NT2/D1 (cell line): ENCODE measurements around the gene KBTBD13.
A peak's percentile ranks its signal among the peaks of the same experiment; 100 is the strongest.
"Not testable (repeated sequence)": the region's sequence is repeated elsewhere in the genome, so short reads cannot be mapped to it uniquely, and the experiment has no call there.

Experiments used
- DNase-seq: peaks from one replicate; pipeline ENCODE4 v3.0.0-alpha.2; 2011; ENCODE audit warnings: low read depth, low spot score
- H3K27me3 ChIP-seq: 2 replicates; pipeline ENCODE4 v1.6.0; 2011; ENCODE audit warnings: mild to moderate bottlenecking; ENCODE audit not compliant: insufficient read length, insufficient read depth
- H3K36me3 ChIP-seq: 2 replicates; pipeline ENCODE4 v1.6.1; 2011; ENCODE audit warnings: mild to moderate bottlenecking, low read length, mixed read lengths; ENCODE audit not compliant: insufficient read depth, insufficient read length
- H3K4me1 ChIP-seq: 2 replicates; pipeline ENCODE4 v1.5.1; 2011; ENCODE audit not compliant: insufficient read depth, insufficient read length
- H3K4me3 ChIP-seq: 2 replicates; pipeline ENCODE4 v1.5.1; 2011; ENCODE audit warnings: low read depth; ENCODE audit not compliant: insufficient read length
- H3K9ac ChIP-seq: 2 replicates; pipeline ENCODE4 v1.6.0; 2011; ENCODE audit warnings: low read depth; ENCODE audit not compliant: insufficient read length
- H3K9me3 ChIP-seq: 2 replicates; pipeline ENCODE4 v1.5.1; 2011; ENCODE audit warnings: mild to moderate bottlenecking, low read length; ENCODE audit not compliant: insufficient read depth
- SUZ12 ChIP-seq: IDR thresholded peaks from 2 replicates; pipeline ENCODE4 v1.6.1; 2011; ENCODE audit not compliant: insufficient read length, insufficient read depth; ENCODE audit errors: extremely low read depth
- YY1 ChIP-seq: IDR thresholded peaks from 2 replicates; pipeline ENCODE4 v1.6.1; 2011; ENCODE audit not compliant: insufficient read length, insufficient read depth
- ZNF274 ChIP-seq: IDR thresholded peaks from 2 replicates; pipeline ENCODE4 v1.6.1; 2011; ENCODE audit warnings: mild to moderate bottlenecking, low read depth, low read length

The KBTBD13 gene

DNA sequence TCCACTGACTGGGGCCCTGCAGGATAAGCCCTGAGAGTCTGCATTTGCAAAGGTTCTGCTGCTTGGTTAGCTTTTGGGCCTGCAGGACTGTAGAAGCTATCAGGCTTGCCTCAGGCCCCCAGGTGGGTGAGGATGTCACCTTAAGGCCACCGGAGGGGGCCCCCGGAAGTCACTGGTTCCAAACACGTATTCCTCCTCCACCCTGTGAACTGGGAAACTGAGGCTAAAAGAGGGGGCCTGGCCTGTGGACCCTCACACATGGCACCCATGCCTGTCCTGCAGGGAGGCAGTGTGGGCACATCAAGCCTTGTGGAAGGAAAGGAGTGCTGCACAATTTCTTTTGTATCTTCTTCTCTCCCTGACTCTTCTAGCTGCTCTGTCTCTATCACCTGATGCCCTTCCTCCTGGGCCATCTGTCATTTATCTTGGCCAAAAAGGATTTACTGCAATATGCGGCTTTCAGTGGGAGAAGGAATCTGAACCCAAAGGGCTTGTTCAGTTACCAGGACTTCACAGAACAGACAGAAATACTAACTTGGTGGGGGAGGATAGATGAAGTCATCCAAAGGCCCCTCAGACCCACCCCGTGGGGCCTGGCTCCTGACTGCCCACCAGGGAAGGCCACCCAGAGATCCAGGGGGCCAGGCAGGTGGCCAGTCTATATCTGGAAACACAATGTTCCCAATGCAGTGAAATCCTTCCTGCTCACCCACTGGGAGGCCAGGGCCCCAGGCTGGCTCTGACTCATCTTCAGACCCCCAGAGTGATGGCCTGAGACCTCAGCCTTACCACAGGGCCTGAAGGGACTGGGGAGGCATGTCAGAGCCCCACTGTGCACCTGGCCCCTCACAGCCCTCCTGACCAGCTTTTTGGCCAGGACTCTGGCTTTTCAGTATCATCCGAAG lies 20.2 kb downstream of the KBTBD13 start:
- H3K4me3 ChIP-seq: no peak overlapping the region
- no peaks in the 10 kb centered on the region for H3K27me3 ChIP-seq
- TF ChIP-seq ZNF274 (no peak), SUZ12 (no peak), YY1 (no peak)
- no peaks in the 10 kb centered on the region for H3K9me3 ChIP-seq
- peaks cover 10% of the 10 kb centered on the region for H3K4me1 ChIP-seq
- H3K36me3 ChIP-seq: peaks cover 16% of the 10 kb centered on the region
- no peak for DNase-seq
- no peak overlapping the region for H3K9ac ChIP-seq

DNA sequence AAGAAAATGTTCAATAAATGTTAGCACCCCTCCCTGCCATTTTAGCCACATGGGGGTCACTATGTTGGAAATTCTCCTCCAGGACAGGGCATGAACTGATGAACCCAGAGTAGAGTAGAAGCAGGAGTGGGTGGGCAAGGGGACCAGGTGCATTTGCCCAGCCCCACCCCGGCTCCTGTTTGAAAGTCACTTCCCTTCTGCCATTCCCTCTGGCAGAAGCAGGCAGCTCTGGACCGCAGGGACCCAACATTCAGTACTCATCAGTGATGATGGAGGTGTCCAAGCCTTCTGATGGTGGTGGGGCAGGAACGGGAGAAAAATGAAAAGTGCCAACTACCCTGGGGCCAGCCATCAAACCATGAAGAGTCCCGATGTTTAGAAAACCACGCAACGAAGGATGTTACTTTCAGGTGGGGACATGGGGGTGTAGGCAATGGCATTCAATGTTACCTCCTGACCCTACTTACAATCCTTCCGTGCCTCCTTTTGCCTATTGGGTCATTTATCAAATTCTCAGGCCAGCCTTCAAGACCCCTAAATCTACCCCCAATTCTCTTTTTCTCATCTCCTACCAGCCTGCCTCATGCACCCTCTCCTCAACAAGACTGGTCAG lies 21.2 kb downstream of the KBTBD13 start:
- no peak overlapping the region for H3K9ac ChIP-seq
- no peak for TF ChIP-seq YY1
- peaks cover 16% of the 10 kb centered on the region for H3K36me3 ChIP-seq
- DNase-seq: no peak
- no peak overlapping the region for H3K4me3 ChIP-seq
- H3K4me1 ChIP-seq: peaks cover 10% of the 10 kb centered on the region
- peaks cover 7% of the 10 kb centered on the region for H3K27me3 ChIP-seq
- no peaks in the 10 kb centered on the region for H3K9me3 ChIP-seq

DNA sequence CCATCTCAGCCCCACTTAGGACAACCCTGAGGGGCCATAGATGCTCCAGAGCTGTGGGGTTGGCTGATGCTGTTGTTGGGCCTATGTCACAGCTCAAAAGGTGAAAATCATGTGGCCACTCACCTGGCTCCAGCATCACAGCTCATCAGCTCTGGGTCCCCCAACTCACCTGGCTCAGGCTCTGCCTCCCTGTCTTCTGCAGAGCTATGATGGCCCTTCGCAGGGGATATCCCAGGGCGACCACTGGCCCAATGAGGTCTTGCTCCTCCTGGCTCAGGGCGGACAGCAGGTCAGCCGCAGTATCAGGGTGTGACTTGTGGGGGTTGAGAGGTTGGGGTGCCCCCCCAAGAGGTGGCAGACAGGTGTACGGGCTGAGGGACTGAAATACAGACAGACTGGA lies 22.8 kb downstream of the KBTBD13 start:
- Histone ChIP-seq H3K4me3 (no peak overlapping the region), H3K9me3 (no peaks in the 10 kb centered on the region), H3K9ac (no peak overlapping the region), H3K27me3 (peaks cover 14% of the 10 kb centered on the region), H3K4me1 (peaks cover 10% of the 10 kb centered on the region), H3K36me3 (peaks cover 16% of the 10 kb centered on the region)
- TF ChIP-seq ZNF274: no peak
- no peak for DNase-seq

DNA sequence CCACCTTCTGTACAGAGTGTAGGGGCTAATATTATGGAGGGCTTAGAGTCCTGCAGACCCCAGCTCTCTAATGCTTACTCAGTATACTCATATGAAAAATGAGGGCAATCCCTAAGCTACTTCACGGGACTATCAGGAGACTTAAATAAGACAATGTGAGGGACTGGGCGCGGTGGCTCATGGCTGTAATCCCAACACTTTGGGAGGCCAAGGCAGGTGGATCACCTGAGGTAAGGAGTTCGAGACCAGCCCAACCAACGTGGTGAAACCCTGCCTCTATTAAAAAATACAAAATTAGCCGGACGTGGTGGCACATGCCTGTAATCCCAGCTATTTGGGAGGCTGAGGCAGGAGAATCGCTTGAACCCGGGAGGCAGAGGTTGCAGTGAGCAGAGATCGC lies 23.3 kb downstream of the KBTBD13 start:
- H3K9me3 ChIP-seq, H3K4me1 ChIP-seq, DNase-seq, H3K4me3 ChIP-seq, H3K9ac ChIP-seq: not testable (repeated sequence)
- Histone ChIP-seq H3K27me3 (peaks cover 14% of the 10 kb centered on the region), H3K36me3 (peaks cover 16% of the 10 kb centered on the region)

DNA sequence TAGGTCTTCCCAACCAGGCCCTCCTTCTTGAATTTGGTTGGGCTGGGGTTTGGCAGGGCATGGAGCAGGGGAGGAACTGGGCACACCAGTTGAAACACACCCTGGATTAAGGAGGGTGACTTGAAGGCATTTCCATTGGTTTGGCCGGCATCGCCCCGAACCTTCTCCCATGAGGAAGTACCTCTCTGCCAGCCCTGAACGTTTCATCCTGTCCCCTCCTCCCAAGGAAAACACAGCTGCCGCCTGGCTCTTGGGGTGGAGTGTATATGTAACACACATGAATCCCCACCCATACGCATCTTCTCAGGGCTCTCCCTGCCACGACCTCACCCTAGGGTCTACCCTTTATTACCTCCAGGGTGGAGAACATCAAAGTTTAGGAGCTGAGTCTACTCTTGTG lies 23.9 kb downstream of the KBTBD13 start:
- Histone ChIP-seq H3K36me3 (peaks cover 16% of the 10 kb centered on the region), H3K4me1 (peaks cover 7% of the 10 kb centered on the region), H3K9me3 (no peaks in the 10 kb centered on the region), H3K9ac (no peak overlapping the region), H3K4me3 (no peak overlapping the region), H3K27me3 (peaks cover 14% of the 10 kb centered on the region)
- no peak for DNase-seq
- TF ChIP-seq YY1: no peak
- no peak for TF ChIP-seq ZNF274
- TF ChIP-seq SUZ12: no peak

DNA sequence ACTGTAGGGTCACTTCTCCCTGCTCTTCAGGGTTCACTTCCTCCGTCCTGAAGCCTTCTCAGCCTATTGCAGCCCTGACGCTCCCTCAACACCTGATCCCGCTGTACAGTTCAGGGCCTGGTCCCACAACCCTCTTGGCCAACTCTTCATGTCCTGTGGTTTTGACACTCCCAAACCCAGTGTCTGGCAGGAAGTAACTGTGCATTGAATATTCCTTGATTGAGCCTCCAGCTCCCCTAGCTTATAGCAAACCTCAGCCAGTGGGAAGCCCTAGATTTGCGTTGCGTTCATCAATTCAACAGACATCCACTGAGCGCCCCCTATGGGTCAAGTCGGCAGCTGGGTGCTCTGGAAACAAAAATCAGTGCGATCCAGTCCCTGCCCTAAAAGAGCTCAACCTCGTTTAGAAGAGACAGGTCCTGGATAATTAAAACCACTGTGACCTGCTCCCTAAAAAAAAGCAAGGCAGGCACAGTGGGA lies 24.9 kb downstream of the KBTBD13 start:
- DNase-seq: peak; percentile 82

DNA sequence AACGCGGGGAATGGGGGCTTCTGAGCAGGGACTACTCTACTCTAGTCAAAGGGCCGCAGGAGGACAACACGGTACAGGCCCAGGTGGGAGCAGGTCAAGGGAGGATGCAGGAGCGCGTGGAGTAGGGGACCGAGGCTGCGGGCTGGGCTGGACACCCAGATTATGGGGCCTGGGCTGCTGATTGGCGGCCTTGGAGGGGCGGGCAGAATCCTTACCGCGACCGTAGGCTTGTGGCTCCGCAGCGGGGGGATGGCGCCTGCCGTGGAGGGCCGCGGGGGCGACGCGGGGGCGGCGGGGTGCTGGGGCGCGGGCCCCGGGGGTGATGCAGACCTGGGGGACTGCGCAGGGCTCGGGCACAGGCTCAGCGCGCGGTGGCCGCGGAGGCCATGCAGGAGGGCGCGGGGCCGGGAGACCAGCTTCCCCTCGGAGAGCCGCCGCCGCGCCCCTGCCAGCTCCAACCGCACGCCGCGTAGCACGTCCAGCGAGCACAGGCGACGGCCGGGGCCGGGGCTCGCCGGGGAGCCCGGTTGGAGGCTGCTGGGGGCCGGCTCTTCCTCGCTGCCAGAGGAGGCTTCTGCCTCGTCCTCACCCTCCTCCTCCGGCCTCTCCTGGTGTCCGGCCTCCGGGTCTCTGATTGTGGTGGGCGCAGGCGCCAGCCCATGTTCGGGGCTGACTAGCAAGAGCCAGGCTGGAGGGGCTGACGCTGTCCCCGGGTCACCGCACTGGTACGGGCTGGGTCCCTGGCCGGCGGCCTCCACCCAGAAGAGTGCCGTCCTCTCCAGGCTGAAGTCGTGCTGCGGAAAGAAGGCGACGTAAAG lies 25.6 kb downstream of the KBTBD13 start:
- no peak for DNase-seq
- Histone ChIP-seq H3K27me3 (peaks cover 14% of the 10 kb centered on the region), H3K36me3 (peaks cover 19% of the 10 kb centered on the region), H3K4me1 (peaks cover 1% of the 10 kb centered on the region), H3K9me3 (no peaks in the 10 kb centered on the region), H3K9ac (peak overlapping the region; percentile 57), H3K4me3 (peak overlapping the region; percentile 22)
- no peak for TF ChIP-seq SUZ12
- TF ChIP-seq ZNF274: no peak
- no peak for TF ChIP-seq YY1

More for the DNA sequence above, 24.9 kb downstream of the KBTBD13 start:
- Histone ChIP-seq H3K36me3 (peaks cover 19% of the 10 kb centered on the region), H3K27me3 (peaks cover 14% of the 10 kb centered on the region), H3K4me3 (peak overlapping the region; percentile 22), H3K9me3 (no peaks in the 10 kb centered on the region), H3K9ac (peak overlapping the region; percentile 42), H3K4me1 (peaks cover 7% of the 10 kb centered on the region)
- TF ChIP-seq ZNF274 (no peak), YY1 (no peak), SUZ12 (no peak)
